Dedifferentiated amniotic fluid mesenchymal stem cell (primary cell): Measurements from ENCODE around the gene PRR35.

Experiments used
- DNase-seq: peaks from one replicate; pipeline ENCODE4 v3.0.0-alpha.2; 2016; ENCODE audit errors: extremely low spot score

Gene PRR35

DNA sequence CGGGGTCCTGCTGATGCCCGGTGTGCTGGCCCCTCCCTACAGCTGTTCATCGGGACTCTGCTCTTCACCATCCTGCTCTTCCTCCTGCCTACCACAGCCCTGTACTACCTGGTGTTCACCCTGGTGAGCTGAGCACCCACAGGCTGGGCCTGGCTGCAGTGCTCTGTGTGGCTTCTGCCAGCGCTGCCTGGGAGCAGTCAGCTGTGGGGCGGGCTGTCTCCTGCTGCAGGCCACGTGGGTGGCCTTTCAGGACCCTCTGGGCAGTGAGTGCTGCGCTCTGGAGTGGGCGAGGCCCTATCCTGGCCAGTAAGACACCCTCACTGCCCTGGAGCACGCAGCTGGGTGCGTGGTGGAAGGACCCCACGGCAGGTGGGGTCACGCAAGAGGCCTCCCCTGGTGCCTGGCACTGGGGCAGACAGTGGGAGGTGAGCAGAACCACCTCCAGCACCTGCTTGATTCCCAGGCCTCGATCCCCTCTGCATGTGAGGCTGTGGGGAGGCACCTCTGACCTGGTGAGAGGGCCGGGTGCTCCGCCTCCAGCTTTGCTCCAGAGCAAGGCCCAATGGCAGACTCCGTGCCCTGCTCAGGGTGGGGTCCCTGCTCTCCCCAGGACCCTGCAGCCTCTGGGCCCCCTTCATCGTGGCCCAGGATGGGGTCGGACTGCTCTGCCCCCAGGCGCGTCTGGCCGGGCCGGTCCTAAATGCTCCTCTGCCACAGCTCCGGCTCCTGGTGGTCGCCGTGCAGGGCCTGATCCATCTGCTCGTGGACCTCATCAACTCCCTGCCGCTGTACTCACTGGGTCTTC, 20.1 kb downstream of the PRR35 start:
- DNase-seq = no peak

DNA sequence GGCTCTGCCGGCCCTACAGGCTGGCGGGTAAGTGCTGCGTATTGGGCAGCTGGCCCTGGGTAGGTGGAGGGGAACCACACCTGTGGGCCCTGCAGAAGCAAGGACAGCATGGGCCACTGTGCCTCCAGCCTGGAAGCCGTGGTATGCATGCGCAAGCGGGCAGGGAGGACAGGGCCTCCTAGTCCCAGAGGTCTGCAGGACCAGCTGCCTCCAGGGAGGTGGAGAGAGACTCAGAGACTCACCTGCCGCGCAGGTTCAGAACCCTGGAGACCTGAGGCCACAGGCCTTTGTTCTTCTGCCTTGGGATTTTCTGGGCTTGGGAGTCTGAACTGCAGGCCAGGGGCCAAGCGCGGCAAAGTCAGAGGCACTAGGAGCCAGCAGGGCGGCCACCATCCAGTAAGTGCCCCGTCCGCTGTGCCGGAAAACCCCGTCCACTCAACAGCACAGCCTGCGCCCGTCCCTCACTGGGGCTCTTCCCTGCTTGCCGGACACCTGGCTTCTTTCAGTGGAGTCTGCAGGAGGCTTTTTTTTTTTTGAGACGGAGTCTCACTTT, 20.8 kb downstream of the PRR35 start:
- DNase-seq = no peak

DNA sequence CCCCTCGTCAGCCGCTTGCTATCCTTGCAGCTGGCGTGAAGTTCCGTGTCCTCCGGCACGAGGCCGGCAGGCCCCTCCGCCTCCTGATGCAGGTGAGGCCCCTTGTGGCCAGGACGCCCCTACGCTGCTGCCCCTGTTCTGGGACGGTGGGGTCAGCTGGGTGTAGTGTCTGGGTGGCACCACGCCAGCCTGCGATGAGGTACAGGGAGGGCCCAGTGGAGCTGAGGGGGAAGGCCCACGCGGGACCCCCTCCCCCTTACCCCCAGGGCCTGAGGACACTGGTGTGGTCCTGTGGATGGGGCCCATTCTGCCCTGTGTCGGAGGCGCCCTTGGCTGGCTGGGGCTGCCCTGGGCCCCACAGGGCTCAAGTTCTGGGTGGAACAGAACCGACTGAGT, 22.0 kb downstream of the PRR35 start:
- no peak for DNase-seq

DNA sequence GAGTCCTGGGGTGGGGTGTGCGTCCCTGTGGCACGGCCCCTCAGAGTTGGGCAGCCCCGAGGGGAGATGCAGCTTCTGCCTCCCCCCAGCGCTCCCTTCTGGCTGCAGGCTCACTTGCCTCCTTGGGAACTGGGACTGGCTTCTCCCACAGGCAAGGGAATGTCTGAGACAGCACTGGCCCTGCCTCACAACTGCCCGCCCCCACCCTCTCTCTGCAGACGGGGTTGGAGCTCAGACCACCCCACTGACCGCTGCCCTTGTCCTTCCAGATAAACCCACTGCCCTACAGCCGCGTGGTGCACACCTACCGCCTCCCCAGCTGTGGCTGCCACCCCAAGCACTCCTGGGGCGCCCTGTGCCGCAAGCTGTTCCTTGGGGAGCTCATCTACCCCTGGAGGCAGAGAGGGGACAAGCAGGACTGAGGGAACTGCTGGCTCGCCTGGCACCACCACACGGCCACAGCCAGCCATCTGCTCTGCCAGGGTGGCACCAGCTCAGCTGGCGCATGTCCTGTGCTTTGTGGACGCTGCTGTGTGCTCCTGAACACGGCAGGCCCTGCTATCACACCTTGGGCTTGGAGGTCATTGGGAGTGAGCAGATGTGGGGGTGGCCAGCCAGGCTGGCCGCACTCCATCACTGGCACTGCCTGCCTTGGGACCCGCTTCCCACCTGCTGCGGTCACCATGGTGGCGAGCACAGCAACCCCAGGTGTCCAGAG, 22.6 kb downstream of the PRR35 start:
- no peak for DNase-seq

DNA sequence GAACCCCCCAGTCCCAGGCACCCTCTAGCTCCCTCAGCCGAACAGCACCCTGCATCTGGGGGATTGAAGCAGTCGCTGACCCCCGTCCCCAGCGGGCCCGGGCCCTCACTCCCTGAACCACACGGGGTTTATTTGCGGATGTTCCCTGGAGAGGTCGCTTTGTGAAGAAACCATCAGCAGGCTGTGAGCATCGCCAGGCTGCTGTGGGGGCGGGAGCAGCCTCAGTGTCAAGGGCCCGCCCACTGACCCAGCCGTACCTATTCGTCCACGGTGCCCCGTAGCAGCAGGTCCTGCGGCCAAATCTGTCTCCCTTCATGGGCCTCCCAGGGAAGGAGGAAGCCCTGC, 23.2 kb downstream of the PRR35 start:
- DNase-seq = no peak

DNA sequence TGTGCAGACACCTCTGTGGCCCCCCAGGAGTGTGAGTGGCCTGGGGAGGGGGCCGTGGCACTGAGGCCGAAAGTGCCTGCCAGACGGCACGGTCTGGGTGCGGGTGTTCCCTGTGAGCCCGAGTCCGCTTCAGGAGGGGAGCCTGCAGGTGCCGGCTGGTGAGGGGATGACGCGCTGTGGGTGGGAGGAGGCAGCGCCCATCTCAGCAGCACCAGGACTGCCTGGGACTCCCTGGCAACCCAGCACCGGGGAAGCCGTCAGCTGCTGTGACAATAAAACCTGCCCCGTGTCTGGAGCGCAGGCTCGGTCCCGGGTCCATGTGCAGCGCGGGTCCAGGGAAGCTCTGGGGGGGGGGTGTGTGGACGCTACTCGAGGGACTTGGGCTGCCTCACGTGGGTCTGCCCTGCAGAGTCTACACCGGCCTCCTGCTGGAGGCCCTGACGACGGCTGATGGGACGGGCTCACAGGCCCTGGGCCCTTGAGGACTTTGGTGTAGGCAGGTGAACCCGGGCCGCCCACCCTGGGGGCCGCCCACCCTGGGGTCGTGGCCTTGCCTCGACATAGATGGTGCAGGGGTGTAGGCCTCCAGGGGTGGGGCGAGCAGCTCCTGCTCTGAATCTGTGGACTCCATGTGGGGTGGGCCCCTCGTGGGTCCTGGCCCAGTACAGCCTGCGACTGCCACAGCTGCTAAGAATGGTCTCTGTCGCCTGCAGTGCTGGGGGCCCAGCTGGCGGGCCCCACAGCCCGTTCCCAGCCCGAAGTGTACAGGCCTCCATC, 23.8 kb downstream of the PRR35 start:
- no peak for DNase-seq

DNA sequence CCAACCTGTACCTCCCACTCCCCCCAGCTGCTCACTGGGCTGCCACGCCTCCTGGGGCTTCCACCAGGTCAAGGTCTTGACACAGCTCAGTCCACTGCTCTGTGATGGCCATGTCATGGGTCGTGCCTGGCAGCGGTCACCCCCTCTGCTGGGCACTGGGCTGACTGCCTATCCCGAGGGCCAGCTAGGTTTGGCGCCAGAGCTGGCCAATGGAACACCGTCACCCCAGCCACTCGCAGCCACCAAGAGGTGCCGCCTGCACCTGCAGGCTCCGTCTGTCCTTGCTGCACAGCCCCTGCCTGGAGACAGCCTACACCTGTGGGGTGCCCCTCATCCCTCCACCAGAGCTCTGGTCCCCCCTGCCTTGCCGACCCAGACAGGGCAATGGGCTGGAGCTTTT, 25.2 kb downstream of the PRR35 start:
- DNase-seq = no peak

DNA sequence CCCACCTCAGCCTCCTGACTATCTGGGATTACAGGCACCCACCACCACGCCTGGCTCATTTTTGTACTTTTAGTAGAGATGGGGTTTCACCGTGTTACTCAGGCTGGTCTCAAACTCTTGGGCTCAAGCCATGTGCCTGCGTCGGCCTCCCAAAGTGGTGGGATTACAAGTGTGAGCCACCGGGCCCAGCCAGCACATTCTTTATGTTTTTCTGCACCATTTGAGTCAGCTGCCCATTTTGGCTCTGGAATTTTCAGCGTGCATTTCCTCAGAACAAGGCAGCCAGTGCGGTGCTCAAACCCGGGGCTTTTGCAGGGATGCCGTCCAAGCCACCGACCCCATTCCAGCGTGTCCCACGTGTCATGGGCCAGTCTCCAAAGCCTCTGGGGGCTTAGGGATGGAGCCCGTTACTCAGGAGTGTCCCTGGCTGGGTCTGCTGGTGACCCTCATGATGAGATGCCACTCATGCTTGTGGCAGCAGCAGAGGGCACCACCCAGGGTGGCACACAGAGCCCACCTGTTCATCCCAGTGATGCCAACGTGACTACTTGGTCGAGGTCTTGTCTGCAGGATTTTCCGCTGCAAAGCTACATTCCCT, 26.0 kb downstream of the PRR35 start:
- no peak for DNase-seq

DNA sequence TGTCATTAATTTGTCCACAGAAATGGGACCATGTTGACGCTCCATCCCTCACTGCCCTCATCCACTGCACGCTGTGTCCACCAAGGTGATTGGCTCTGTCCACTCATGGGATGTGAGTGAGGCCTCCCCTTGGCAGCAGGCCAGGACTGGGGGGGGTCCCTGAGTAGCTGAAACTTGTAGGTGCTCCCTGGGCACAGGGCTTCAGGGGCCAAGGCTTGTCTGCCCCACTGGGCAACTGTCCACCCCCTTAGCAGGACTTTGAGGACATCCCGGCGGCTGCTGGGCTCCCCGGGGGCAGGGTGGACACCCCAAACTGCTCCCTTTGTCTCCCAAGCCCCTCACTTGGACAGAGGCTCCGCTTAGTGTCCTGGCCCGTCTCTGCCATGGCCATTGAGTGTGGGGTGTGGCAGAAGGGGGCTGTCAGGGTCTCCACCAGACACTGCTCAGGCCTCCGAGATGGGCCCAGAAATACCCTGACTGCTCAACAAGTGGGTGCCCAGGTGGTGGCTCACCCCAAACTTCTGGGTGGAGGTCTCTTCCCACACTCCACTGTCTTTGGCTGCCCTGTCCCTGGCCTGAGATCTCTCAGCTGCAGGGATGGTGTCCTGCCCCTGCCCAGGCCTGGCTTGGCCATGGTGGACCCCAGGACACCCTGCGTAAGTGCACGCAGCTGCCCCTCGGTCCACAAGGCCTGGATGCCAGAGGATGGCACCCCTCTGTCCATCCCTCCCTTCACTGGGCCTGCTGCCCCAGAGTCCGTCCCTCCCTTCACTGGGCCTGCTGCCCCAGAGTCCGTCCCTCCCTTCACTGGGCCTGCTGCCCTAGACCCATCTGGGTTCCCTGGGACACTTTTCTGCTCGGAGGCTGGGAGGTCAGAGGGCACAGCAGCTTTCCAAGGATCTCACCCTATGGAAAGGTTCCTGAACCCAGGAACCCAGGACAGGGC, 26.7 kb downstream of the PRR35 start:
- no peak for DNase-seq

DNA sequence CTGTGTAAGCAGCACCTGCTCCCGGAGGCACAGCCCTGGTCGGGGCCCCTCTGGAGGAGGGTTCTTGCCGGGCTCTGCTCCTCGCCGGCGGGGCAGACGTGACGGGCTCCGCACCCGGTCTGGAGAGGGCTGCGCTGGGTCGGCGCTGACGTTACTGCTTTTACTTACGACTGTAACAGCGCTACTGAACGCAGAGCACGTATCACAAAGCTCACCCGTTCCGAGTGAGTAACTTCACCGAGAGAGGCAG, 28.4 kb downstream of the PRR35 start:
- DNase-seq = peak; percentile 58

DNA sequence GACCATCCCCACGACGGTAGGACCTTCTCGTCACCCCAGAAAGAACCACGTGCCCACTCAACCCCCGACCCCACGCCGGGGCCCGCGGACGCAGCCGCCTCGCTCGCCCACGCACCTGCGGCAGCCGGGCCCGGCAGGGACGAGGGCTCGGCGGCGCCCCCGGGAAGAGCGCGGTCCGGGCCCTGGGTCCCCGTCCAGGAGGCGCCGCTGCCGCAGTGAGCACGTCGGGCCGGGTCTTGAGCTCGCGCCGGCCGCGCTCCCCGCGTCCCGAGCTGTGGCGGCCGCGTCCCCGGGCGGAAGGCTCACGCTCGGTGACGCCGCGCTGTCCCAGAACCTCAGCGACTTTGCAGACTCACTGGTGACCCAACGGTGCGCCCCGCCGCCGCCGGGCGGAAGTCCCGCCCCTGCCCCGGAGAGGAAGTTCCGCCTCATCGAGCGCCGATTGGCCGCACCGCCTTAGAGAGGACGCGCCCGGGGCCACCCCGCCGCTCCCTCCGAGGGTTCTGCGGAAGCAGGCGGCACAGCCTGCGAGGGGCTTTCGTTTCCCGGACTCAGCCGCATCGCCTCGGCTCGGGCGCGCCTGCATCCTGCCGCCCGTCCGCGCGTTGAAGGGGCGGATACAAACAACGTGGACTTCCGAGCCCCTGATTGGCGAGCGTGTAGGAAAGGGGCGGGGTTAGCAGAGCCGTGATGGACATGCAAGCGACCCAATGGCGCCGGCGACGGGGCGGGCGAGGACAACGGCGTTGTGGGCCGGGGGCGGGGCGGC, 28.9 kb downstream of the PRR35 start:
- DNase-seq = peak; percentile 95

DNA sequence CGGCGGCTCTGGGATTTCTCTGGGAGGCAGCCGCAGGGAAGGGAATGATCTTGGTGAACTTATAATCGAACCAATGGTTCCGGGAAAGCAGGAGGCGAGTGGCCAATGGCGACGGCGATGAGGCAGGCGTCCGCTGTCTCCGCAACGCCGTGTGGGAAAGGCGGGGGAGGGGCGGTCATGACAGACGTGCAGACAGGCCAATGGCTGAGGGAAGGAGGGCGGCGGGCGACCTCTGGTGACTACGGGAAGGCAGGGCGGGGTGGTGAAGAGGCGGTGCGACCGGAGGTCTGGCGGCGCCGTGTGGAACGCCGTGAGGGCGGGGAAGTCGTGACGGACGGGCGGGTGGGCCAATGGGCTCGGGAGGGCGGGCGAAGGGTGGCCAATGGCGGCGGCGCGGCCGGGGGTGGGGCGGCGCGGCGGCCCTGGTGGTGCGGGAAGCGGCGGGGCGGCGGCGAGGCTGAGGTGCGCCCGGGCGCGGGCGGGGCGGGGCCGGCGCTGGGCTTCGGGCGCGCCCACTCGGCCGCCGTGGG, 29.5 kb downstream of the PRR35 start, which contains the start of gene RAB40C:
RAB40C (plus strand) TSS at position 409 of the 530 bp plus-strand sequence. CDS start 226 bp downstream, outside the sequence.
- peak; percentile 95 for DNase-seq

DNA sequence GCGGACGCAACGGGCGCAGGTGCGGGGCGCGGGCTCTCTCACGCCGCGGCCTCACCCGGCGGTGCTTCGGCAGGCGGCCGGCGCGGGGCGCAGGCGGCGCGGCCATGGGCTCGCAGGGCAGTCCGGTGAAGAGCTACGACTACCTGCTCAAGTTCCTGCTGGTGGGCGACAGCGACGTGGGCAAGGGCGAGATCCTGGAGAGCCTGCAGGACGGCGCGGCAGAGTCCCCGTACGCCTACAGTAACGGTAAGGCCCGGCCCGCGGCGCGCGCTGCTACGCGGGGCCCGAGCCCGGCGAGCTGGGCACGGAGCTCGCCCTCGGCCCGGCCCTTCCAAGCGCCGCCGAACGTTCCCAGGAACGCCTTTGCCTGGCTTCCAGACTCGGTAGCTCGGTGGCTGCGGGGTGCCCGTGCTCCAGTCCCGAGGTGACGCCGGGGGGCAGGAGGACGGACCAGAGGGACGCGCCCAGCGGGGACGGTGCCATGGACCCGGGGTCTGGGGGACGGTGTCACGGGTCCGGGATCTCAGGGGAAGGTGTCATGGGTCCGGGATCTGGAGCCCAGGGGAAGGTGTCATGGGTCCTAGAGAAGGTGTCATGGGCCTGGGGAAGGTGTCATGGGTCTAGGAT, 30.1 kb downstream of the PRR35 start:
- peak; percentile 16 for DNase-seq

DNA sequence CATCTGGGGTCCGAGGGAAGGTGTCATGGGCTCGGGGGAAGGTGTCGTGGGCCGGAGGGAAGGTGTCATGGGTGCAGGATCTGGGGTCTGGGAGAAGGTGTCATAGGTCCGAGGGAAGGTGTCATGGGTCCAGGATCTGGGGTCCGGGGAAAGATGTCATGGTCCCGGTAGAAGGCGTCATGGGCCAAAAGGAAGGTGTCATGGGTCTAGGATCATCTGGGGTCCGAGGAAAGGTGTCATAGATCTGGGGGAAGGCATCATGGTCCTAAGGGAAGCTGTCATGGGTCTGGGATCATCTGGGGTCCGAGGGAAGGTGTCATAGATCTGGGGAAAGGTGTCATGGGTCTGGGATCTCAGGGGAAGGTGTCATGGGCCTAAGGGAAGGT, 30.6 kb downstream of the PRR35 start:
- no peak for DNase-seq

DNA sequence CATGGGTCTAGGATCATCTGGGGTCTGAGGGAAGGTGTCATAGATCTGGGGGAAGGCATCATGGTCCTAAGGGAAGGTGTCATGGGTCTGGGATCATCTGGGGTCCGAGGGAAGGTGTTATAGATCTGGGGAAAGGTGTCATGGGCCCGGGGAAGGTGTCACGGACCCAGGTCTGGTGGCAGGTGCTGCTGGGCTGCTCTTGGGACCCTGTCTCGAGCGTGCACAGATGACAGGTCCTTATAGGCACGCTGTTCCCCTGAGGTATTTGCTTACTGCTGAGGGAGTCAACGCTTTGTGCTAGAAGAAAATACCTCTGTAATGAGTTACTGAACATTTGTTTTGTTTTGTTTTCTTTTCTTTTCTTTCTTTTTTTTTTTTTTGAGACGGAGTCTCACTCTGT, 31.0 kb downstream of the PRR35 start:
- DNase-seq = no peak

DNA sequence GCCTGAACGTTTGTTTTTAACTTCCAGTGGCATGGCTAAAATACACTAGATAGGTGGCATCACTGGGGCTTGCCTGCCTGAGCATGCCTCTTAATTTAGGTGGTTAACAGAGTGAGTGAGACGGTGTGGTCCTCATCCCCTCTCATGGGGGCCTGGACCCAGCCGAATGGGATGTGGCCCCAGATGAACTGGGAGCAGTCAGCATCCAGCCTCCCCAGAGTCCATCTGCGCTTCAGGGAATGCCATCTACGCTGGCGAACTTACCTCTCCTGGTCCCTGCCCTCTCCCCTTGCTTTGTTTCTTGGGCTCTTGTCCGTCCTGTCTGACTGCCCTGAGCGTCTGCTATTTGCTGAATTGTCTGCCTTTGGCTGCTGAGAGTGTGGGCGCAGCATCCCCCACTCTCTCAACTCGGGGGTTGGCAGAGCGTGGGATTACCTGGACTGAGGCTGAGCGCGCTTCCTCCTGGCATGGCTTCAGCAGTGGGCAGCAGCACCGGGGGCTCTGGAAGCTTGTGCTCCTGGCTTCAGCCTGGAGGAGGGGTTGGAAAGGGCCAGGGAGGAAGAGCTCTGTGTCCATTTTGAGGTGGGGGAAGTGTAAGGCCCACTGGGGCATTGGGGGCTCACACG, 31.8 kb downstream of the PRR35 start:
- DNase-seq = no peak

DNA sequence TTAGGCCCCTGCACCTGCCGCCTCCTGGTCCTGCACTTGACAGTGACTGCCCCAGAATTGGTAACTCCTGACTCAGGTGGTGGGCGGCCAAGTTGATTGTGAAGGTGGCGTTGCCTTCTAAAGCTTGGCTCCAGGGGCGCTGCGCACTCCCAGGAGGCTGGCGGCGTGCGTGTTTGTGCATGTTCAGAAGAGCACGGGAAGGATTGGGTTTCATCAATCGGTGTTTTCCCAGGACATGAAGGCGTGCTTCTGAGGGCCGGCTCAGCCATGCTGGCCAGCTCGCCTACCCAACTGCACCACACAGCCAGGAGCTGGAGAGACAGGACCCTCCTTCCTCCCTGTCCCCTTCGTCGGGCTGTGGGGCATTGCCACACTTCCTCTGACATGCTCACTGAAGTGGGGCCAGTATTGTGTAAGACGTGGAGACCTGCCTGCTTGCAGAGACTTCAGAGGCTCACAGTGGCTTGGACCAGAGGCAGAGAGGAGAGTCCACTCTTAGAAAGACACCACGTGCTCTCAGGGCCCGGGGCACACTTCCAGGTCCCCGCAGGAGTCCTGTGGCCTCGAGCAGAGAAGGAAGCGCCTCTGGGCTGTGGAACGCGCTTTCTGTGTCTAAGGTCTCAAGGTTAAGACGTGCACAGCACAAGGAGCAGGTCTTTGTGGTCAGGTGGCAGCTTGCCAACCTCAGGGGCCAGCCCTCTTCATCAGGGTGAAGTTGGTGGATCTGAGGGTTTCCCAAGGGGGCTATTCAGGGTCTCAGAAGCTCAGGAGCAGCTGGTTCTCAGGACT, 32.5 kb downstream of the PRR35 start:
- no peak for DNase-seq

DNA sequence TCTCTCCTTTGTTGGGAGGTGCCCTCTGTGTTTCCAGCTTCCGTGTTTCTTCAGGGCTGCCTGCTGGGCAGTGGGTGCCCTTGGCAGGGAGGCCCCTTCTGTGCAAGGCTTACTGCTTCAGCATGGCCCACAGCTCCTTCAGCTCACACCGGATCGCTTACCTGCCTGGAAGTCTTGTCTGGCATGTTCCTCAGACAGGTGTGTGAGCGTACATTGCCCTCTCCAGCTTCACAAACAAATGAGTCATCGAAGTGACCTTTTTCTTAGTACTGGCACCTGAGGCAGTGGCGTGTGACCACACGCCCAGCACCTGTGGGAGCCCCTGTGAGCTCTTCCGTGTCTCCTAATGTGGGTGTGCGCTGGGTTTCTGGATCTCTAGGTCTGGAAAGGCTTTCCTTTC, 33.2 kb downstream of the PRR35 start:
- no peak for DNase-seq
